Muscle layer of colon (tissue), 2 donors: ENCODE measurements around the gene CAPZB.

Experiments
- H3K27ac ChIP-seq: one replicate; pipeline ENCODE4 v1.7.0; 2013; ENCODE audit warnings: low read depth, mild to moderate bottlenecking, low read length, moderate library complexity
- H3K27me3 ChIP-seq, 2 donors: one replicate each; pipeline ENCODE4 v1.7.0; 2013; ENCODE audit warnings: low read length in 2 of 2, mild to moderate bottlenecking in 2 of 2; ENCODE audit not compliant: insufficient read depth in 2 of 2, control insufficient read depth in 1 of 2
- H3K36me3 ChIP-seq: one replicate; pipeline ENCODE4 v1.7.0; 2013; ENCODE audit warnings: mild to moderate bottlenecking, low read length; ENCODE audit not compliant: insufficient read depth
- H3K4me1 ChIP-seq: one replicate; pipeline ENCODE4 v1.7.0; 2013; ENCODE audit warnings: mild to moderate bottlenecking, low read length; ENCODE audit not compliant: insufficient read depth
- H3K4me3 ChIP-seq, 2 donors: one replicate each; pipeline ENCODE4 v1.7.0; 2013; ENCODE audit warnings: low read length in 2 of 2, low read depth in 1 of 2, mild to moderate bottlenecking in 1 of 2, moderate library complexity in 1 of 2
- H3K9ac ChIP-seq: one replicate; pipeline ENCODE4 v1.7.0; 2013; ENCODE audit warnings: low read length
- H3K9me3 ChIP-seq: one replicate; pipeline ENCODE4 v1.7.0; 2013; ENCODE audit warnings: mild to moderate bottlenecking, low read length
- donor health status: abdominal sarcoma.
- donor health status: Adenocarcinoma of cecum.

CAPZB gene

DNA sequence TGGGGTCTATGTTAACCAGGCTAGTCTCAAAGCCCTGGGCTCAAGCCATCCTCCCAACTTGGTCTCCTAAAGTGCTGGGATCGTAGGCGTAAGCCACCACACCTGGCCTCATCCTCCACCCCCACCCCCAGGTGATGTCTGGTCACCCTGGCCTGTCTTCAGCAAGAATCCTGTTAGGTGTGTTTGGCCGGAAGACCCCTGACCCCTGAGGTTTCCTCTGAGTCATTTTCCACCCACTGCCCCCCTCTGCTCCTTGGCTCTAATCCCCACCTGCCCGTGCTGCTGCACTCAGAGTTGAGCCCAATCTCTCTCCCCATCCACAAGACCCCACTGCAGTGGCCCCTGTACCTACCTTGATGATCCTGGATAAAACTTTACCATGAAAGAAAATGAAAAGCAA, 148.1 kb downstream of the CAPZB start:
- H3K9me3 ChIP-seq = no peaks in the 10 kb centered on the region

GRCh38 chr1:19336543-19336942, 148.8 kb downstream of the CAPZB start:
- H3K27ac ChIP-seq = no peak overlapping the region
- H3K36me3 ChIP-seq = peaks cover 26% of the 10 kb centered on the region
- H3K9me3 ChIP-seq = no peaks in the 10 kb centered on the region
- no peak overlapping the region for H3K9ac ChIP-seq
- H3K4me3 ChIP-seq = no peak overlapping the region
- peaks cover under 1% of the 10 kb centered on the region for H3K4me1 ChIP-seq
- no peaks in the 10 kb centered on the region for H3K27me3 ChIP-seq

More for the DNA sequence above, 148.1 kb downstream of the CAPZB start:
- peaks cover 19% of the 10 kb centered on the region for H3K36me3 ChIP-seq
- peaks cover 5% of the 10 kb centered on the region for H3K4me1 ChIP-seq
- H3K9ac ChIP-seq = no peak overlapping the region
- H3K27ac ChIP-seq = no peak overlapping the region
- H3K27me3 ChIP-seq = no peaks in the 10 kb centered on the region
- H3K4me3 ChIP-seq = no peak overlapping the region

DNA sequence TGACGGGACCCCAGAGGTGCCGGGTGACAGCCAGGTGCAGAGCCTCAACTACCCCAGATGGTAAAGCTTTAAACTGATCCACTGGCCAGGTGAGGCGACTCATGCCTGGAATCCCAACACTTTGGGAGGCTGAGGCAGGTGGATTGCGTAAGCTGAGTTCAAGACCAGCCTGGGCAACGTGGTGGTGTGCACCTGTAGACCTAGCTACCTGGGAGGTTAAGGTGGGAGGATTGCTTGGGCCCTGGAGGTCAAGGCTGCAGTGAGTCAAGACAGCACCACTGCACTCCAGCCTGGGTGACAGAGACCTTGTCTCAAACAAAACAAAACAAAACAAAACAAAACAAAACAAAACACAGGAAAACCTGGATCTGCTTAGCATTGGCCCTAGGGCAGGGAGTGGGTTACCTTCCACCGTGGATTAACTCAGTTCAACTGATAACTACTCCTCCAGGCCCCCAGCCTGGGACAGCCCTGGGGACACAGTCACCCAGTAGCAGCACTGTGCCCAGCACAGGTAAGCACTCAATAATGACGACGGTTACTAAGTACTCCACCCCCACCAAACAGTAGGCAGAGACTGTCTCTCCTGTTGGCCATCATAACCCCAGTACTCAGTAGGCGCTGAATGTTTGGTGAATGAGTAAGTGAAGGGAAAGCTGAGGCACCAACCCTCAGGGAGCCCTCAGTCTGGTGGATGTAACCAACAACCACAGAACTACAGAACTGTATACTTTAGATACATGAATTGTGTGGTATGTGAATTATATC, 151.6 kb downstream of the CAPZB start:
- no peaks in the 10 kb centered on the region for H3K27me3 ChIP-seq
- H3K9ac ChIP-seq = no peak overlapping the region
- H3K36me3 ChIP-seq = peaks cover 20% of the 10 kb centered on the region
- H3K27ac ChIP-seq = no peak overlapping the region
- no peak overlapping the region for H3K4me3 ChIP-seq
- no peaks in the 10 kb centered on the region for H3K9me3 ChIP-seq
- no peaks in the 10 kb centered on the region for H3K4me1 ChIP-seq

- no peak overlapping the region for H3K27ac ChIP-seq
- H3K9me3 ChIP-seq = no peaks in the 10 kb centered on the region
- H3K27me3 ChIP-seq = no peaks in the 10 kb centered on the region
- peaks cover 28% of the 10 kb centered on the region for H3K36me3 ChIP-seq
- no peaks in the 10 kb centered on the region for H3K4me1 ChIP-seq
- H3K9ac ChIP-seq = no peak overlapping the region
- no peak overlapping the region for H3K4me3 ChIP-seq
Measured at GRCh38 chr1:19332832-19333231, 152.5 kb downstream of the CAPZB start.

DNA sequence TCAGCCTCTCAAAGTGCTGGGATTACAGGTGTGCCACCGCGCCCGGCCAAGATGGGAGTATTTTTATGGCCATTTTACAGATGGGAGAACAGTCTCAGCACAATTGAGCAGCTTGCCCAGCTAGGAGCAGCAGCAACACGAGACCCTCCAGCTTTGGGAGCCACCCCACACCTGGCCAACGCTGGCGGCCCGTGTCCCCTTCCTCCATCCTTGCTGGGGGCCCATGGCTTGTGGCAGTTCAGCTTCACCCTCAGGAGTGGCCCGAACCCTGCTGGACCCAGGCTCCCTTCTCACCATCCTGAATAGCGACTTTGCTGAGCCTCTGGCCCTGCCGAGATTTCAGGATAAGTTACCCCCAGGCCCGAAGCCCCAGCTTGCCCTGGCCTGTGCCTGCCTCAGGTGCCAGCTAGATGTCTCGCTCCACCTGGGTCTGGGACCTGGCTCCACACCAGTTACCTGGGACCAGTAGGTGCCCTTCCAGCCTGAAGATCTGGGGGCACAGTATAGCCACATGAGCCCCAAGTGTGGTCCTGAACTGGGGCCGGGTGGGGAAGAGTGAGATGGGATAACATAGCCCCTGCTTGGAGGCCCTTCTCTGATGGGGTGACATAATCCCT, 154.0 kb downstream of the CAPZB start:
- Histone ChIP-seq H3K27ac (no peak overlapping the region), H3K4me3 (no peak overlapping the region), H3K27me3 (no peaks in the 10 kb centered on the region), H3K4me1 (no peaks in the 10 kb centered on the region), H3K9ac (no peak overlapping the region), H3K9me3 (no peaks in the 10 kb centered on the region), H3K36me3 (peaks cover 38% of the 10 kb centered on the region)

DNA sequence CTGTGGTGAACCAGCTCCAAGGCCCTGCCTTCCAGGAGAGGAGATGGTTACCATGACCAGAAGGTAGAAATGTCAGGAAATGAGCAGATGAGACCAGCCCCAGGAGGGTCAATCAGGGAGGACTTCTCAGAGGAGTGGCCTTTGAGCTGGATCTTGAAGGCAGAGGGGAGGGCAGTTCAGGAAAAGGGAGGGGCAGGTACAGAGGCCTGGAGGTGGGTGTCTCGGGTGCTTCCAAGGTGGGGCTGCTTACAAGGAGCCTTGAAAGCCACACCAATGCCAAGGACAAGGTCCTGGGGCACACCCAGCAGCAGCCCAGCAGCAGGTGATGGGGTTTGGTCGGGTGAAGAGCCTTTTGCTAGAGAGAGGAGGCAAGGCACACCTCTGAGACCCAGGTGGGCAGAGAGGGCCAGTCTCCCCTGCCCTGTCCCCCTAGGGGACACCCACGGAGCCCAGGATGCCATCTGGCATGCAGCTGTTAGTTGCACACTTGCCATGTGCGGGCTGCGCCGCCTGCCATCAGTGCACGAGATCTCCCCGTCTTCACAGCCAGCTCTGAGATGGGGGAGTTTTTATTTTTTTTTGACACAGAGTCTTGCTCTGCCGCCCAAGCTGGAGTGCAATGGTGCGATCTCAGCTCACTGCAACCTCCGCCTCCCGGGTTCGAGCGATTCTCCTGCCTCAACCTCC, 154.7 kb downstream of the CAPZB start:
- no peak overlapping the region for H3K27ac ChIP-seq
- peaks cover 44% of the 10 kb centered on the region for H3K36me3 ChIP-seq
- H3K4me3 ChIP-seq = no peak overlapping the region
- H3K9me3 ChIP-seq = no peaks in the 10 kb centered on the region
- H3K4me1 ChIP-seq = no peaks in the 10 kb centered on the region
- H3K9ac ChIP-seq = no peak overlapping the region
- no peaks in the 10 kb centered on the region for H3K27me3 ChIP-seq

- H3K9ac ChIP-seq = no peak overlapping the region
- H3K27me3 ChIP-seq = no peaks in the 10 kb centered on the region
- no peaks in the 10 kb centered on the region for H3K9me3 ChIP-seq
- peaks cover 53% of the 10 kb centered on the region for H3K36me3 ChIP-seq
- no peaks in the 10 kb centered on the region for H3K4me1 ChIP-seq
- H3K4me3 ChIP-seq = no peak overlapping the region
- no peak overlapping the region for H3K27ac ChIP-seq
Measured at GRCh38 chr1:19329611-19330010, 155.7 kb downstream of the CAPZB start.

GRCh38 chr1:19329188-19329587, 156.2 kb downstream of the CAPZB start:
- Histone ChIP-seq H3K4me1 (no peaks in the 10 kb centered on the region), H3K36me3 (peaks cover 57% of the 10 kb centered on the region), H3K9me3 (no peaks in the 10 kb centered on the region)

GRCh38 chr1:19328486-19328885, 156.9 kb downstream of the CAPZB start:
- no peak overlapping the region for H3K9ac ChIP-seq
- H3K27ac ChIP-seq = no peak overlapping the region
- no peaks in the 10 kb centered on the region for H3K27me3 ChIP-seq
- no peak overlapping the region for H3K4me3 ChIP-seq
- H3K36me3 ChIP-seq = peaks cover 64% of the 10 kb centered on the region
- no peaks in the 10 kb centered on the region for H3K9me3 ChIP-seq
- no peaks in the 10 kb centered on the region for H3K4me1 ChIP-seq

More at GRCh38 chr1:19329188-19329587, 156.2 kb downstream of the CAPZB start:
- no peak overlapping the region for H3K27ac ChIP-seq
- no peak overlapping the region for H3K4me3 ChIP-seq
- no peaks in the 10 kb centered on the region for H3K27me3 ChIP-seq
- H3K9ac ChIP-seq = no peak overlapping the region

DNA sequence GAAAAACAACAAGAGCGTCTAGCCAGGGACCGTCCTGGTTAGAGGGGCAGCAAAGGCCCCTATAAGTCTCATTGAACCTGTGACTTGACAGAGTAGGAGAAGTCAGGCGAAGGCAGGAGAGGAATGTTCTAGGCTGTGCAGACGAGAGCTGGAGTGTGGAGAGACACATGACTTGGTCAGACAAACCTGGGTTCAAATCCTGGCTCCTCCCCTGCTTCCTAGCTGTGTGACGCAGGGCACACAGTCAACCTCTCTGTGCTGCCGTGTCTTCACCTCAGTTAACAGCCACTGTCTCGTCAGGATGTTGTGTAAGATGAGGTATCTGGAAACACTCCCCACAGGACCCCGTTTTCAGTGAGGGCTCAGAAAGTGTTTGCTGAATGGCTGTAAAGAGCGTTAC, 157.6 kb downstream of the CAPZB start:
- peaks cover 66% of the 10 kb centered on the region for H3K36me3 ChIP-seq

GRCh38 chr1:19327301-19327700, 158.0 kb downstream of the CAPZB start:
- no peak overlapping the region for H3K27ac ChIP-seq

More for the DNA sequence above, 157.6 kb downstream of the CAPZB start:
- Histone ChIP-seq H3K4me1 (no peaks in the 10 kb centered on the region), H3K4me3 (no peak overlapping the region), H3K9me3 (no peaks in the 10 kb centered on the region), H3K27me3 (no peaks in the 10 kb centered on the region), H3K27ac (no peak overlapping the region), H3K9ac (no peak overlapping the region)

More at GRCh38 chr1:19327301-19327700, 158.0 kb downstream of the CAPZB start:
- H3K9me3 ChIP-seq = no peaks in the 10 kb centered on the region
- H3K27me3 ChIP-seq = no peaks in the 10 kb centered on the region
- no peak overlapping the region for H3K4me3 ChIP-seq
- H3K36me3 ChIP-seq = peaks cover 66% of the 10 kb centered on the region
- no peaks in the 10 kb centered on the region for H3K4me1 ChIP-seq
- no peak overlapping the region for H3K9ac ChIP-seq
